ENCODE measurements around the gene CTSD.

Gene CTSD

DNA sequence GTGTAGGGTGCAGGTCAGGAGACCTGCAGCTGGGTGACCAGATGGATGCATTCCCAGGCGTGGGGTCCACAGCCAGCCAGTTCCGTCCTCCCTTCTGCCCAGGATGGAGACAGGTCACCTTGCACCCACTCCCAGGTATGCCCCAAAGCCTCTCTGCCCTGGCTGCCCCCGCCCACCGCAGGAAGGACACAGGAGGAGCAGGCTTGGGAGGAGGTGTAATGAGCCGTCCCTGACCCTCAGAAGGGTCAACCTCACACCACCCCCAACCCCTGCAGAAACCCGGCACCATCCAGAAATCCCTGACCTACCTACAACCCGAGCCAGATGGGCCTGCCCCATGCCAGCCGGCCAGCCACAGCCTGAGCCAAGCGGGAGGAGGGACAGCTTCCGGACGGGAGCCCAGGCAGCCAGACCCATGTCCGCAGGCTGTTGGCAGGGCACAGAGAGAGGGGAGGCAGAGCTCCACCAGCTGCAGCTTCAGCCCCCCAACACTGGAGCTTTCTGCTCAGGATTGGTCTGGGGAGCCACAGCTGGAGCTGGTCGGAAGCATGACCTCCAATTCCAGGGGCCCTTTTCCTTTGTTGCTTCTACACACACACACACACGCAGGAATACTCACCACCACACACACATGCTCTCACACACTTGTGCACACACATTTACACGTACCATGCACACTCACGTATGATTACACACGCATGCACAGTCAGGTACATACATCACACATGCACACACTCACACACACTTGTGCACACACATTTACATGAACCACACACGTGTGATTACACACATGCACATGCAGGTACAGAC lies 18.6 kb downstream of the CTSD start:
- Histone ChIP-seq H3K36me3 (peaks cover 0 to 4% (median 0%) of the 10 kb centered on the region in 11 experiments; a peak in 3 of 22 replicates), H3K9me3 (replicated peaks in 1 of 11) (no peaks in the 10 kb centered on the region)

DNA sequence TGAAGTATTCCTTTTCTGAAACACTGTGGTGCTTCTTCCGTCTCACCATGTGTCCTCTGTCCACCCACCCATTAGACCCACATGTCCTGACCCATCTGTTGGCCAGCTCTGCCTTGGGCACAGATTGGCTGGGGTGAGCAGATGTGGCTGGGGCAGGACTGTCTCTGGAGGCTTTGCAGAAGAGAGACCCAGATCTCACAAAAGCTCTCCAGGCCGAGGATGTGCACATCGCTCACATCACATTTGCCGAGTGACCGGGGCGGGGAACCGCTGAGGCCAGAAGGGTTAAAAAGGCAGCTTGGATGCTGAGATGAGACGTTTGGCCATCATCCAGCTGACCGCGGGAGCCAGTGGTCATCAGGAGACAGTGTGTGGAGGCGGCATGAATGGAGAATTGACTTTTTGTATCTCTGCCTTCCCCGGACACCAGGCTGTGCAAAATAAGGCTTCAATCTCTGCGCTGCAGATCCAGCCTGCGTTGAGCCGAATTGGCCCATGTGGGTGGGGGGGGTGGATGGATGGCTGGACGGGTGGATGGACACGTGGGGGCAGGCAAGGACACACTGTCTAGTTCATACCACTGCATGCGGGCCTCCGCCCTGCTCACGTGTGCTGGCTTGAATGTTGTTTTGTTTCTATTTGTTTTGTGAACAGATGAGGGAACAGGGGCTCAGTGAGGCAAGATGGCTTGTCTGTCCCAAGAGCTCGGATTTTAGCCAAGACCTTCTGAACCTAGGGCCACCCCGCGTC lies 19.4 kb downstream of the CTSD start:
- Histone ChIP-seq H3K4me1 (peaks cover 29 to 38% (median 31%) of the 10 kb centered on the region in 10 experiments), H3K27ac (no peak overlapping the region), H3K9me3 (replicated peaks in 1 of 11) (no peaks in the 10 kb centered on the region), H4K20me1 (peaks cover 0 to 37% (median 0%) of the 10 kb centered on the region in 11 experiments; a peak in 9 of 22 replicates), H3K27me3 (peaks cover 0 to 18% (median 16%) of the 10 kb centered on the region in 11 experiments; a peak in 19 of 22 replicates), H3K4me2 (no peak overlapping the region), H3K9ac (no peak overlapping the region), H3K36me3 (peaks cover 0 to 4% (median 0%) of the 10 kb centered on the region in 11 experiments; a peak in 3 of 22 replicates), H3K4me3 (no peak overlapping the region)
- no peak for TF ChIP-seq Cebpa-rat (IDR thresholded peaks at IDR 0.05)

More for the DNA sequence above, 18.6 kb downstream of the CTSD start:
- Histone ChIP-seq H3K27ac (no peak overlapping the region), H3K4me1 (peaks cover 37 to 46% (median 38%) of the 10 kb centered on the region in 10 experiments), H3K27me3 (peaks cover 0 to 26% (median 23%) of the 10 kb centered on the region in 11 experiments; a peak in 19 of 22 replicates), H3K4me3 (no peak overlapping the region), H4K20me1 (peaks cover 0 to 45% (median 0%) of the 10 kb centered on the region in 11 experiments; a peak in 9 of 22 replicates), H3K4me2 (no peak overlapping the region), H3K9ac (no peak overlapping the region)
- TF ChIP-seq Cebpa-rat (IDR thresholded peaks at IDR 0.05), result no peak

DNA sequence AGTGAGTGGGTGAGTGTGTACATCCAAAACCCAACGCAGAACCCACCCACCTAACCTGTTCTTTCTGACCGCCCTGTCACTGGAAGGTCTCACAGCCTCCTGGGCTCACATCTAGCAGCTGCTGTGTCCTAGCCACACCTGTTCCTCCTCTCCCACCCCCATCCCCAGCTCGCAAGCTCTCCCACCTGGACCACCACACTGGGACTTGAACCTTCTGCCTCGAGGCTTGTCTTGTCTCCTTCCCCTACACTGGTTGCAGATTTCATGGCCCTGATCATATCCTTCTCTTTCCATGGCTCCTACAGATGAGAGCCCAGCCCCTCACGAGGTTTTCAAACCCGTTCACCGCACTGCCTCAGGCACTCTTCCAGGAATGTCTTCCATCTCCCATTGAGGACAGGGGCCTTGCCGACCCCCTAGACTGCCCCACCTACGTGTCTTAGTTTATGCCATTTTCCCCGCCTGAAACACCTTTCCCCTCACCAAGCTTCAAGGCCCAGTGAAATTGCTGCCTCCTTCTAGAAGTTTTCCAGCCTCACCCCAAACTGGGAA lies 20.1 kb downstream of the CTSD start:
- H3K4me1 ChIP-seq, result peaks cover 23 to 31% (median 24%) of the 10 kb centered on the region in 10 experiments
- H3K27me3 ChIP-seq, result peaks cover 0 to 12% (median 10%) of the 10 kb centered on the region in 11 experiments; a peak in 19 of 22 replicates
- H3K4me3 ChIP-seq, result no peak overlapping the region
- peaks cover 0 to 4% (median 0%) of the 10 kb centered on the region in 11 experiments; a peak in 3 of 22 replicates for H3K36me3 ChIP-seq
- no peak overlapping the region for H3K27ac ChIP-seq
- no peak for TF ChIP-seq Cebpa-rat (IDR thresholded peaks at IDR 0.05)
- H3K9me3 ChIP-seq (replicated peaks in 1 of 11), result no peaks in the 10 kb centered on the region
- H4K20me1 ChIP-seq, result peaks cover 0 to 31% (median 0%) of the 10 kb centered on the region in 11 experiments; a peak in 9 of 22 replicates
- no peak overlapping the region for H3K4me2 ChIP-seq
- H3K9ac ChIP-seq, result no peak overlapping the region

DNA sequence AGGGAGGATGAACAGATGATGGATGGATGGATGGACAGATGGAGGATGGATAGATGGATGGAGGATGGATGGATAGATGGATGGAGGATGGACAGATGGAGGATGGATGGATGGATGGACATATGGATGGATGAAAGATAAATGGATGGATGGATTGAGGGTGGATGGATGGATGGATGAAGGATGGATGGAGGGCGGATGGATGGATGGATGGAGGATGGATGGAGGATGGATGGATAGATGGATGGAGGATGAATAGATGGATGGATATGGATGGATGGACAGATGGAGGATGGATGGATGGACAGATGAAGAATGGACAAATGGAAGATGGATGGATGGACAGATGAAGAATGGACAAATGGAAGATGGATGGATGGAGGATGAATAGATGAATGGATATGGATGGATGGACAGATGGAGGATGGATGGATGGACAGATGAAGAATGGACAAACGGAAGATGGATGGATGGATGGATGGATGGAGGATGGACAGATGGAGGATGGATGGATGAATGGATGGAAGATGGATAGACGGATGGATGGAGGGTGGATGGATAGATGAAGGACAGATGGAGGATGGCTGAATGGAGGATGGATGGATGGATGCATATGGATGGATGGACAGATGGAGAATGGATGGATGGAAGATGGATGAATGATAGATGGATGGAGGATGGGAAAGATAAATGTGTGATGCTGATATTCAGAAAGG lies 20.7 kb downstream of the CTSD start:
- Histone ChIP-seq H3K4me3 (no peak overlapping the region), H3K4me1 (peaks cover 17 to 25% (median 18%) of the 10 kb centered on the region in 10 experiments), H3K27ac (no peak overlapping the region), H4K20me1 (peaks cover 0 to 25% (median 0%) of the 10 kb centered on the region in 11 experiments; a peak in 7 of 22 replicates), H3K9ac (no peak overlapping the region), H3K36me3 (peaks cover 0 to 3% (median 0%) of the 10 kb centered on the region in 11 experiments; a peak in 3 of 22 replicates), H3K27me3 (peaks cover 0 to 5% (median 3%) of the 10 kb centered on the region in 11 experiments; a peak in 13 of 22 replicates), H3K9me3 (replicated peaks in 1 of 11) (peaks cover 0 to 6% (median 2%) of the 10 kb centered on the region in 11 experiments; a peak in 10 of 22 replicates), H3K4me2 (no peak overlapping the region)
- TF ChIP-seq Cebpa-rat (IDR thresholded peaks at IDR 0.05), result no peak

DNA sequence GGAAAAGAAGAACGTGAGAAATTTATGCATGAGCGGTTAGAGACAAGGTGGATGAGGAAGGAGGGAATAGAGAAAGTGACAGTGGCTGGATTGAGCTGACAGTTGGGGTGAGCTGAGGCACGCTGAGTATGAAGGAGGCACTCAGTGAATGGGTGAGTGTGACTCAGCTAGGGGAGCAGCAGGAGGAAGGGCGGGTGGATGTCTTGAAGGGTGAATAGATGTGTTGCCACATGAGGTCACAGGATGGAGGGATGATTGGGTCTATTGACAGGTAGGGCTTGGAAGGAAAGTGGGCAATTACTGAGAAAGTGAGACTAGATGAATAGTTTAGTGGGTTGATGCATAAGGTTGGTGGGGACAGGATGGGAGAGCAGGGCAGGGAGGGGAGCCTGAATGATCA lies 21.4 kb downstream of the CTSD start:
- Histone ChIP-seq H3K9ac (no peak overlapping the region), H3K4me3 (no peak overlapping the region), H4K20me1 (peaks cover 0 to 21% (median 0%) of the 10 kb centered on the region in 11 experiments; a peak in 5 of 22 replicates), H3K27me3 (no peaks in the 10 kb centered on the region; a peak in 1 of 22 replicates), H3K4me2 (no peak overlapping the region), H3K27ac (no peak overlapping the region), H3K36me3 (no peaks in the 10 kb centered on the region; a peak in 2 of 22 replicates), H3K9me3 (replicated peaks in 1 of 11) (peaks cover 5 to 12% (median 8%) of the 10 kb centered on the region in 11 experiments), H3K4me1 (peaks cover 11 to 19% (median 11%) of the 10 kb centered on the region in 10 experiments)
- TF ChIP-seq Cebpa-rat (IDR thresholded peaks at IDR 0.05), result no peak

DNA sequence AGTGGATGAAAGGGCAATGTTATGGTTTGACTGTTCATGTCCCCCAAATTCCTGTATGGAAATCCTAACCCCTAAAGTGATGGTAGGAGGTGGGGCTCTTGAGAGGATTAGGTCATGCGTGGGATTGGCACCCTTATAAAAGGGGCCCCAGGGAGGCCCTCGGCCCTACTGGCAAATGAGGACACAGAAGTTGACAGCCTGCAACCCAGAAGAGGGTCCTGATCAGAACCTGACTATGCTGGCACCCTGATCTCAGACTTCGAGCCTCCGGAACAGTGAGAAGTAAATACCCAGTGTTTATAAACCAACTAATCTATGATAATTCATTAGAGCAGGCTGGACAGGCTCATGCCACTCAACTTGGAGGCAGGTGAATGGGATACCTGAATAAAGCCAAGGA lies 22.0 kb downstream of the CTSD start:
- Histone ChIP-seq H3K4me3 (no peak overlapping the region), H3K27me3 (no peaks in the 10 kb centered on the region), H3K9me3 (replicated peaks in 1 of 11) (peaks cover 12 to 18% (median 14%) of the 10 kb centered on the region in 11 experiments), H4K20me1 (peaks cover 0 to 18% (median 0%) of the 10 kb centered on the region in 11 experiments; a peak in 5 of 22 replicates), H3K27ac (no peak overlapping the region), H3K4me1 (peaks cover 4 to 12% (median 5%) of the 10 kb centered on the region in 10 experiments; a peak in 19 of 20 replicates), H3K4me2 (no peak overlapping the region), H3K9ac (no peak overlapping the region), H3K36me3 (no peaks in the 10 kb centered on the region; a peak in 2 of 22 replicates)
- TF ChIP-seq Cebpa-rat (IDR thresholded peaks at IDR 0.05), result no peak

DNA sequence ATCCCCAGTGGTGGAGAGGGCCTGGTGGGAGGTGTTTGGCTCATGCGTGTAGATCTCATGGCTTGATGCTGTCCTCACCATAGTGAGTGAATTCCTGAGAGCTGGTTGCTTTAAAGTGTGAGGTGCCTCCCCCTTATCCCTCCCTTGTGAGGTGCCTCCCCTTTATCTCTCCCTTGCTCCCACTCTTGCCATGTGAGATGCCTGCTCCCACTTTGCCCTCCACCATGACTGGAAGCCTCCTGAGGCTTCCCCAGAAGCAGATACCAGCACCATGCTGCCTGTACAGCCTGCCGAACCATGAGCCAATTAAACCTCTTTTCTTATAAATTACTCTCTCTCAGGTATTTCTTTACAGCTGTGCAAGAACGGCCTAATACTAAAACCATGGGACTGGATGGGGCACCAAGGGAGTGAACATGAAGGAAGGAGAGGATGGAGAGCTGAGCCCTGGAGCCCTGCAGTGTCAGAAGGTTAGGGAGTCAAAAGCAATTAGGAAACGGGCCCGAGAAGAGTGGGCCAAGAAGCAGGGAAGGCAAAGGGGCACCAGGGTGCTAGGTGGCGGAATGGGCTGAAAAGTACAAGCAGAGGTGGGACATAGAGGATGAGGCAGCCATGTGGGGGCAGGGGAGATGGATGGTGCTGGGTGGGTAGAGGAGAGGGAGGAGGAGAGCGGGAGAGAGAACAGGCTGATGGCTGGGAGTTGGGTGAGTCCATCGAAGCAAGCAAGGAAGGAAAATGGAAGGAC lies 22.8 kb downstream of the CTSD start:
- Histone ChIP-seq H3K9me3 (replicated peaks in 1 of 11) (peaks cover 20 to 26% (median 22%) of the 10 kb centered on the region in 11 experiments), H3K36me3 (no peaks in the 10 kb centered on the region; a peak in 1 of 22 replicates), H4K20me1 (peaks cover 0 to 12% (median 0%) of the 10 kb centered on the region in 11 experiments; a peak in 1 of 22 replicates), H3K4me2 (no peak overlapping the region), H3K4me3 (no peak overlapping the region), H3K9ac (no peak overlapping the region), H3K4me1 (peaks cover 0 to 6% (median 0%) of the 10 kb centered on the region in 10 experiments; a peak in 1 of 20 replicates), H3K27me3 (no peaks in the 10 kb centered on the region), H3K27ac (no peak overlapping the region)
- TF ChIP-seq Cebpa-rat (IDR thresholded peaks at IDR 0.05), result no peak
